GM19238 (cell line): ENCODE results near the gene NELL1.

Experiments used
- DNase-seq: peaks from one replicate; pipeline ENCODE4 v3.0.0; 2011; ENCODE audit warnings: low spot score; ENCODE audit not compliant: insufficient read length

The NELL1 gene

GRCh38 chr11:20963596-20963995 is 294.2 kb downstream of the NELL1 start:
- no peak for DNase-seq

DNA sequence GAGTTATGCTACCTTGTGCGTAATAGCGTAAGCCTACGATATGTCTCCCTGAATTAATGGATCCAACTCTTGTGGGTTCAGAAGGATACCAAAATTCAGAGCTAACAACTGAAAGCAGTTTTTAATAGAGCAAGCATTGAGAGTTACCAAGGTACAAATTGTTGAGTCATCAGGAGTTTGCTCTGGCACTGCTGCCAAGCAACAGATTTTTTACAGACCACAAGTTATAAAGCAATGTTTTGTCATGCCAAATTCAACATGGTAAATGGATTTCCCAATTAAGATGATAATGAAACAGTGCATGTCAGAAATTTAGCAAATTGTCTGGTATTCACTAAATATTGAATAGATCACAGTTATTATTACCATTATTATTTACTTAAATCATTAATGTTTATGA is 295.6 kb downstream of the NELL1 start:
- no peak for DNase-seq

DNA sequence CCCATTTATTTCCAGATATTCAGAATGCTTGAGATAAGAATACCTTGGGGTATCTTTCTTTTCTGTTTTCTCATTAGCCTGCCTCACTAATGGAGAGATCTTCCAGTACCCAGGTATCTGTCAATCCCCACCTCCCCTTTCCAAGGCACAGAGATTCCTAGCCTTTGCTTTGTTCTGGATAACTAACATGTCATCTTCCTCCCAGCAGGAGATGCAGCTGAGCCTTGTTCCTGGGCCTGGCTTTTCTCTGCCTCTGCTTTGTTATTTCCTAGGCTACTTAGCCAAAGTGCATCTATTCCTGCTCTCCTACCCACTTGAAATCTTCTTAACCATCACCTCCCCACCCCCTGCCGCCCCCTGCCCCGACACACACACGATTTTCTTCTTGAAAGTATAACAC is 297.1 kb downstream of the NELL1 start:
- DNase-seq, result no peak

DNA sequence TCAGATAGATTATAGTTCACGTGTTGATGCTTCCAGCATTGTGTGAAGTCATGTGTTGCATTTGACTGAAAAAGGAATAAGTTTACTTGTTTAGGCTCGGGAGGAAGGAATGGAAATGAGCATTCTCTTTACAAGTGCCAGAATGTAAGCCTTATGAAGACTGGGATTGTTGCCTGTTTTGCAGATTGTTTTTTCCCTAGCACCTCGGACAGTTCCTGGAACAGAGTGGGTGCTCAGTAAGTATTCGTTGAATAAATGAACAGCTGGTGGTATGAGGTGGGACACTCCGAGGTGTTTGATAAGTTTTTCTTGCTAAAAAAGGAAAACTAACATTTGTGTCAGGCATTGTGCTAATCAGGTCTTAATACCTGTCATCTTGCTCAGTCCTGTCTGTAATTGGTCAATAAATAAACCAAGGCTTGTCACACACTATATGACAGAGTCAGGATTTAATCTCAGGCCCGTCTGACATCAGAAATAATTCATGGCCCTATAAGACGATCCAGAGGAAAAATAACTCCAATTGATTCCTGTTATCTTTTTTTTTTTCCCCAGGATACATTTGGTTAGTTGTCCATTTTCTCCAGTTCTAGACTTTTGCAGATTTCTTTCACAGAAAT is 304.7 kb downstream of the NELL1 start:
- DNase-seq, result no peak

GRCh38 chr11:20980736-20981135 is 311.4 kb downstream of the NELL1 start:
- DNase-seq, result no peak

- DNase-seq, result no peak
Observed at GRCh38 chr11:20990447-20990846, 321.1 kb downstream of the NELL1 start.

DNA sequence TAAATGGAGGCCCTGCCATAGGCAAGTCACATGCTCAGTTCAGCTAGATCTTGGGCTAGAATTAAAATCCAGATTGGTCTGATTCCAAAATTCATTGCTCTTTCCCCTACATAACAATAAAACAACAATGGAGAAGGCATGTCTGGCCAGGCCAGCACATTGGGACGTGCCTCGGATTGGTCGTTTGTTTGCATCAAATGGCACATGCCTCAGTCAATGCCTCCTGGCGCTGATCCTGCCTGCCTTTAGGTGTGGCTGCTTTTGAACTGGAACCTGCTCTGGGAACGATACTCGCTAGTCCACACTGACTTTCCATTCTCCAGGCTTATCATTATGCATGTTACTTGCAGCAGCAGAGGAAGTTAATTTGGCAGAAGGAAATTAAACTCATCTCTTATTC is 322.1 kb downstream of the NELL1 start:
- DNase-seq, result no peak

GRCh38 chr11:21007297-21007696 is 337.9 kb downstream of the NELL1 start:
- no peak for DNase-seq

- DNase-seq, result no peak
Observed at GRCh38 chr11:21018248-21018647, 348.9 kb downstream of the NELL1 start.

- no peak for DNase-seq
Observed at GRCh38 chr11:21026685-21027084, 357.3 kb downstream of the NELL1 start.

DNA sequence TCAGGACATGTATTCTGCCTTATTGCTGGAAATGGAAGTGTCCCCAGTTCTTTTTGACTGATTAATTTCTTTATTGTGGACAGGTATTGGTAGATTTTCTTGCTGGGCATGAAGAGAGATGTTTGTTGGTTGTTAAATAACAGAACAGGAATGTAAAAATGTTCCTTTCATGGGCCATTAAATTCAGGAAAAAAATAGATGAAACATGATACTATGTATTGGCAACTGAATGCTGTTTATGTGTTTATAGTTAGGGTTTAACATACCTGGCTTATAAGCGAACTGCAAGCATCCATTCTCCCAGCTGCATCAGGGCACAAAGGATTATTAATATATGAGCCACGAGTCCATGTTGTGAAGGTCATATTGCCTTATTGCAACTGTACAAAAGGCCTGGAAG is 368.5 kb downstream of the NELL1 start:
- DNase-seq, result no peak

GRCh38 chr11:21038801-21039200 is 369.4 kb downstream of the NELL1 start:
- no peak for DNase-seq

GRCh38 chr11:21040630-21041029 is 371.2 kb downstream of the NELL1 start:
- no peak for DNase-seq

GRCh38 chr11:21048626-21049025 is 379.2 kb downstream of the NELL1 start:
- no peak for DNase-seq

- no peak for DNase-seq
Observed at GRCh38 chr11:21053466-21053865, 384.1 kb downstream of the NELL1 start.

GRCh38 chr11:21056644-21057043 is 387.3 kb downstream of the NELL1 start:
- DNase-seq, result no peak

GRCh38 chr11:21059879-21060278 is 390.5 kb downstream of the NELL1 start:
- no peak for DNase-seq

- DNase-seq, result no peak
Observed at GRCh38 chr11:21066030-21066429, 396.6 kb downstream of the NELL1 start.

GRCh38 chr11:21068886-21069285 is 399.5 kb downstream of the NELL1 start:
- no peak for DNase-seq

- DNase-seq, result no peak
Observed at GRCh38 chr11:21069909-21070308, 400.5 kb downstream of the NELL1 start.

- DNase-seq, result no peak
Observed at GRCh38 chr11:21072558-21072957, 403.2 kb downstream of the NELL1 start.

- DNase-seq, result no peak
Observed at GRCh38 chr11:21082853-21083252, 413.5 kb downstream of the NELL1 start.

- no peak for DNase-seq
Observed at GRCh38 chr11:21088930-21089329, 419.5 kb downstream of the NELL1 start.

- no peak for DNase-seq
Observed at GRCh38 chr11:21104641-21105040, 435.3 kb downstream of the NELL1 start.
